SKM-1 treated with dmso at 0.1 percent for 144 hours (cell line): ENCODE data around the gene ARHGAP15.

Experiments used
- DNase-seq: peaks from one replicate; lab custom pipeline; 2025; ENCODE audit not compliant: unreplicated experiment; lab: John Stamatoyannopoulos, UW

The ARHGAP15 gene

DNA sequence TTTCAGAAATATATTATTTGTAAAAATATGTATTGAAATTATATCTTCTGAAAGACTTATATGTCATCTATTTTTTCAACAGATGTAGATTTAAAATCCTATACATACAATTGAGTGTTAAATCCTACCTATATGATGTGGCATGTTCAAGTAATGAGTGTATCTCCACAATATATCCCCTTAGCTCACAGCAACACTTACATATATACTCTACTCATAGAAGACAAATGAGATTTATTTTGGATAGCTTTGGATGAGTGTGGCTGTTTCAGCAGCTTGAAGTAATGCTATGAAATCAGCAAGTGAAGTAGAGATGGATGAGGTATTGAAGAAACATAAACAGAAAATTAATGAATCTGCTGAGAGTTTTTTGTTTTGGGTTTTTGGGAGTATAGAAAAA lies 263.1 kb downstream of the ARHGAP15 start:
- DNase-seq, result no peak

DNA sequence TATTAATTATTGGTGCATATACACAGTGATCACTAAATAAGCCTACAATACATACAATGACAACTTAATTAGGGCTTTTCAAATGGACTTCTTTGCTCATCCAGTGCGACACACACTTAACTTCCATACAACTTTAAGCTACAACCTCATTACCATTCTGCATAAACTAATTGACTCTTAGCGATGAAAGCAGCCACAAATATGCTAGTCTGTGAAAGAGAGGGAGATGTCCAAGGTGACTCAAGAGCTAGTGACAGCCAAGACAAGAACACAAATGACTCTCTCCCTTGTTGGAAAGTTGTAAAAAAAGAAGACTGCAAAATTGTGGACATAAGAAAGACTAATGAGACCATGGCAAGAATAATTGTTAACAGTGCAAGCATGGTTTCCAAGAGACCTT lies 264.8 kb downstream of the ARHGAP15 start:
- DNase-seq, result no peak

DNA sequence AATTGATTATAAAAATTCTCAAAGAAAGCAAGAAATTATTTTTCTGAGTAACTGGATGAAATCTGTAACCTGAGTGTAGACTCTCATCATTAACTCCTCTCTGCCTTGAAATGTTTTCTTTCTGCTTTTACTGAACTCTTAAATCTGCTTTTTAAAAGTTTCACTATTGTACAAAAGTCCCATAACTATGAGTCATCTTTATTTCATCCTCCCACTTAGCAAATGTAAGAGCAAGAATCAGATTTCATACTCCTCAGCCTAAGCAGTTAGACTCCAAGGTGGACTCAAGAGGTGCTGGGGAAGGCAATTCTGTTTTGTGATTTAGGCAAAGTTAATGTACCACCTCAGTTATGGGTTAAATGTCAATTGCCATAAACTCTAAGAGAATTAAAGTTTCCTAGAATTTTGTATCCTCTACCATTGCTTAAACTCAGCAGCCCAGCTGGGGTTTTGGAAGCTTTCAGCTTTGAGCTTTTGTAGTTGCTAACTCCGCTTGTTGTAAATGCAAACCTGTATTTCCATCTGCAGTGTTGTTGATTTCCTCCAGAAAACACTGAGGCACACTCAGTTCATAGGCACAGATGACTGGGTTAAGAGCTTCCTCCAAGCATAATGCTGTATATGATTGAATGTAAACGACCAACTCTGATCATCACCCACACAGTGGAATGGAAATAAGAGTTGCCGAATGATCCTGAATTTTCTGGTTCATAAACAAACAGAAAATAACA lies 268.8 kb downstream of the ARHGAP15 start:
- DNase-seq, result no peak

DNA sequence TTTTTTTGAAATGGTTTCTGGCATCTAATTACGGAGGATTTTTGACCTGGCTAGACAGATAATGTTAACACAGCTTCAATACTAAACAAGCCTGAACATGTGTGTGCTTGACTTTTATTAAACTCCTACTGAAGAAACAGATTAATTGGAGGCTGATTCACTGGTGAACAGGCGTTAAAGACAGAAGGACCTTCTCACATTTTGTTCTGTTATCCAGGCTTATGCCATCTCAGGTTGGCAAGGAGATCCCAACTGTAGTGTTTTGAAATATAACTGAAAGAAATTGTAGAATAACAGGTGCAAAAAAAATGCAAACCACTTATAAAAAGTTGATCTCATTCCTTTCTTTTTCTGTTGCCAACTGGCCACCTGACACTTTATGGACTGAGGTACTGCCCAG lies 269.6 kb downstream of the ARHGAP15 start:
- DNase-seq, result no peak

DNA sequence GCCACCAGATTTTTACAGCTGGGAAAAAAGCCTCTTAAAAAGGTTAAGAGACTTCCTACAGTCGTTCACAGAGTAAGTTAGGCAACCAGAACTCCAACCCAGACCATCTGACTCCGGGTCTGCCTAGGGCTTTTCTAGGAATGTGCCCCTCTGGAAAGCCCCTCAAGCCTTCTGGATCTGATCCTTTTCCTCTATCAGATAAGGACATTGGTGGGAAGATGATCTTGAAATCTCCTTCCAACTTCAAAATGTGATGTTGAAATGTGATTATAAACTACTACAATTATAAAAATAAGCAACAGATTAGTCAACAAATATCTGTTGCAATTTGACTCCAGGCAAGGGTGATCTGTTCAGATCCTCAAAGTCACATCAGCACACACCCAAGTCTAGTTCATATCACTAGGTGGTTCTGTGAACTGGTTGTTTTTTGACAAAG lies 270.4 kb downstream of the ARHGAP15 start:
- DNase-seq, result no peak

DNA sequence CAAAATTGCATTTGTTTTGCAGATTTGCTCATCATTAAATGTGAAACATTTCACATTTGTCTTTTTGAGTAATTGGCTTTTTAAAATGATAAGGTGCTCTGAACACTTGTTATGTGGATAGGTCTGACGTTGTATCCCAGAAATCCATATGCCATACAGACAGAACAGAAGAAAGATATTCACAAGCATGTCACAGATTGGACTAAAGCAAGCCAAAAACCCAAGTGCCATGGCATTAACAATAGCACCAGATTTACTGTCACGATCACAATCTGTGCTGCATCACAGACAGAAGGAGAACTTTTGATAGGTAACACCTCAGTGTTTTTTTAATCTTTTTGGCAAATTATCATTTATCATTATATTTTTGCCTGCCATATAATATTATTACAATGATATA lies 272.6 kb downstream of the ARHGAP15 start:
- no peak for DNase-seq

DNA sequence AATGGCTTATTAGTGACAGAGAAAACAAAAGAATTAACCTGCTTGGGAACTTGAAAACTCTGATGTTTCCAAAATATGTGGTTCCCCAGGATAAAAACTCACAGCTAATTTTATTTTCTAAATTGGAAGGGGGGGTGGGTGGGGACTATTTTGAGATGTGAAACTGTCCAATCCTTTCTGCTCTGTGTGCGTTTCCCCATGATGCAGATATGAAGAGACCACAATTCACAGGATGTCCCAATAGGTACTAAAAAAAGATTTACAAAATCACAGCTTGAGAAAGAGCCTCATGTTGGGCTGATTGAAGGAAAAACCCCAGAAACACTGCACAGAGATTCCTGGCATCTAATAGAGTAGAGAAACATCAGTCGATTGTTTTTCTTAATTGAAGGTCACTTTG lies 273.2 kb downstream of the ARHGAP15 start:
- DNase-seq, result no peak

DNA sequence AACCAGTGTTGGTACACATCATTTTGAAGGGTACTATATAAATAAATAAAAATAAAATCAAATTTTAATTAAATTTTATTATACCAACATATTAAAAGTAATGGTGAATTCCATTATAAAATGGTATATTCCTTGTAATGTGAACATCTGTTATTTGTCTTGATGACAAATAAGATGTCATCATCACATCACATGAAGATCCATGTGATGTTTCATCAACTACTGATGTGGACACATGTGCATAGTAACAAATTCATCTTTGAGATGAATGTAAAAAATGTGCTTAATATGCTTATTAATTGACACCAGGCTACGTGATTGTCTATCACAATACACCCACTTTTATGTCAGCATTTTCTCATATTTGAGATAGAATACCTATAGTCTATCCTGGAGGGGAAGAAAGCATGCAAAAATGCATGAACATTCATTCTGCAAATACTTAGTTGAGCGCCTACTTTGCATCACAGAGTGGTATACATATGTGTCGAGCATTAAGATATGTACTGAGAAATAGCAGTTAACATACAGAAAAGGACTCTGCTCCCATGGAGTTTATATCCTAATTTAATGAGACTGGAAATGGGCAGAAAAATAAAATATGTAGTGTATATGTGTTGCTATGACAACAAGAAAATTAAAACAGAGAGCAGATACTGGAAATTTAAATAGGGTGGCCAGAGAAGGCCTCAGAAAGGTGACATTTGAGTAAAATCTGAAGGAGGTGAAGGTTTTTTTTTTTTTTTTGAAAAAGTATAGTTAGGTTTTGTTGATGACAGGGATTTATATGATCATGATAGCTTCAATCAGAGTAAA lies 281.1 kb downstream of the ARHGAP15 start:
- no peak for DNase-seq

DNA sequence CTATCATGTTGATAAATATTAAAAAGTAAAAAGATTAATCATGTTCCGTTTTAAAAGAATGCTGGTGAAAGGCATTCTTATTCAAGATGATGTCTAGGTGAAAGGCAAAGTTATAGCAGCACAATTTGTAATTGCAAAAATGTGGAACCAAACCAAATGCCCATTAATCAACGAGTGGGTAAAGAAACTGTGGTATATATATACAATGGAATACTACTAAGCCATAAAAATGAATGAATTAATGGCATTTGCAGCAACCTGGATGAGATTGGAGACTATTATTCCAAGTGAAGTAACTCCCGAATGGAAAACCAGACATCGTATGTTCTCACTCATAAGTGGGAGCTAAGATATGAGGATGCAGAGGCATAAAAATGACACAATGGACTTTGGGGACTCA lies 286.4 kb downstream of the ARHGAP15 start:
- no peak for DNase-seq

DNA sequence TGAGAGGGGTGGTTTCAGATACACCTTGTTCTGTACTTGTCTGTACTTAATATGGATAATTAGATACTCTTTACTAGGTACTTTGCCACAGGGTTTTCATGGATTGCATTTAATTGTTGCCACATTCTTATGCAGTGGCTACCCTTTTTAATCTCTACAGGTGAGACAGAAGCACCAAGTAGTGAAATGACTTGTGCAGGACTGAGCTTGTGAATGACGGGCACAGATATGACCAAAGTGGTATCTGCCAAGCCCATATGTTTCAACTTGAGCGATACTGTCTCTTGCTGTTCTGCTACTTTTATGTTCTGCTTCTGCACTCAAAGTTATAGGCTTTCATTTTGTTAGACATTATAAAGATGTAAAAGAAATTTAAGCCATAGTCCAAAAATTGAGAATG lies 288.2 kb downstream of the ARHGAP15 start:
- no peak for DNase-seq

DNA sequence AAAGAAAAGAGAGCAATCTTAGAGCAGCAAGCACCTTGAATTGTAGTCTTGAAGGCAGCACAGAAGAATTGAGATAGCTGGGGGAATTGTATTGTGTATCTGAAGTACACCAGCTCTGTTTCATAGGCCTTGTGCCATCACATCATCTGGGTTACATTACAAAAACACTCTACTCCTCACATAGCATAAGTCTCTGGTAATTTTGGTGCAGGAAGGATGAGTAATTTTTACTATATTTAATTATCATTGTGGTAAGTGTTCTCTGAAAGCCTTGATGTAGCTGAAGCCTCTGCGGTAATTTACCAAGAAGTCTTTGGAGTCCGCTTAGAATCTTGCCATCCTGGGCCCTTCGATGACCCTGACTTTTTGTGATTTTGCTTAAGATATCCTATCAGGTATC lies 291.1 kb downstream of the ARHGAP15 start:
- DNase-seq, result no peak

DNA sequence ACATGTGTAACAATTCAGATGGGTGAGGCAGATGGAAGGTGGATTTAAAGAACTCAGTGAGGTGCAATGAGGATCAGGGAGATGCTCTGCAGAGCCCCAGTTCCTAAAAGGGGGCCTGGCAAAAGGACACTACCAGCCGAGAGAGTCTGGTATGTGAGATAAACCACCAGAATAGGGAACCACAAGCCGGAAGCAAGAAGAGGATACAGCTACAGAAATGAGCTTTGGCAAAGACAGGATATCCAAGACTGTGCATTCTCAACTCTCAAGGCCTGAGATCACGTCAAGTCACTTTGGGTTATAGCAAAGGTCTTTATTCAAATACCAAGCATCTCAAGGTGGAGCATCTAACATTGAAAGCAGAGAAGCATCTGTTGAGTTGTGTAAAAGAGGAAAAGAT lies 293.5 kb downstream of the ARHGAP15 start:
- DNase-seq, result peak; percentile 62

DNA sequence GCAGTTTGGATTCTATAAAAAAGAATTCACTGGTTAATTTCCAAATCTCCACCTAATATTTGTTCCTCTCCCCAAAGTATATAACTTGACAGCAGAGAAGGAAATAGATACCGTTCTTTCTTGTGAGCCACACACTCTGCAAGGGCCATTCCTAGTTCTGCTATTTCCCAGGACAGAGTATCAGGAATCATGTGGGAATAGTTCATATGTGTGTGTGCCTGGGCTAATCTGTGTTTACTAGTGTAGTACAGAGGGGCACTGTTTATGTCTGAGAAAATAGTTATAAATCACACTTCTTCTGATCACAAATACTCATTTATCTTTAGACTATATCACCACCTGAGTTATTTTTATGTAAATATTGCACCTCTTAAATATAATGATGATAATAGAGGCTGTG lies 296.7 kb downstream of the ARHGAP15 start:
- DNase-seq, result no peak

DNA sequence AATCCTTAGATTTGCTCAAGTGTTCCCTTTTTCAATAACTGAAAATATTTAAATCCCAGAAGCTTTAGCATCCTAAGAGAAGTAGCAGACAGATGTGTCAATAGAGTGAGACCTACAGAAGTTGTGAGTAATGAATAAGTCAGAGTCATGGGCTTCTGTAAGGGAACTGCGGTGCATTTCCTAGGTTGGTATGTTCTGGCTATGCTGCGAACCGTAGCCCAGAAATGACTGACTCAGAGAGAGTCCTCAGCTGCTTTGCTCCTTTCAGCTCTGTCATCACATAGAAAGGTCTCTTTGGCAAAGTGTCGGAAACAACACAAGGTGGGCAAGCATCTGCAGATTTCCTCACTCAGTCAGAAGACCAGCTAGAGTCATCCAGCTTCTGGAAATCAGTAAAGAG lies 297.1 kb downstream of the ARHGAP15 start:
- DNase-seq, result no peak

DNA sequence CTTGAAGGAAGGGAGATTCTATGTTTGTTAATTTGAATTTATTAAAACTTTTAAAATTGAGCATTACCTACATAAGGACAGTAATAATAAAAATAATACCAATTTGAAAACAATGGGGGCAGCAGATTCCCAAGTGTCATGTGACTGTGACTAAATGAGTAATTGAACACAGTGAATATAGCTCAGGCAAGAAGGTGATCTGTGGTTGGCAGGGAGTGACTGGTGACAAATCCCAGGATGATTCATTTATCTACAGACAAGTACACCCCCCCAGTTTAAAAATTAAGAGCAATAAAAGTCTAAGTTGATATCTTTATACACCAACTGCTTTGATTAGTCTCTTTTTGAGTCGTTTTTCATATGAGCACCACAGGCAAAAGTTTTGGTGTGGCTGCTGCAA lies 299.5 kb downstream of the ARHGAP15 start:
- DNase-seq, result no peak

DNA sequence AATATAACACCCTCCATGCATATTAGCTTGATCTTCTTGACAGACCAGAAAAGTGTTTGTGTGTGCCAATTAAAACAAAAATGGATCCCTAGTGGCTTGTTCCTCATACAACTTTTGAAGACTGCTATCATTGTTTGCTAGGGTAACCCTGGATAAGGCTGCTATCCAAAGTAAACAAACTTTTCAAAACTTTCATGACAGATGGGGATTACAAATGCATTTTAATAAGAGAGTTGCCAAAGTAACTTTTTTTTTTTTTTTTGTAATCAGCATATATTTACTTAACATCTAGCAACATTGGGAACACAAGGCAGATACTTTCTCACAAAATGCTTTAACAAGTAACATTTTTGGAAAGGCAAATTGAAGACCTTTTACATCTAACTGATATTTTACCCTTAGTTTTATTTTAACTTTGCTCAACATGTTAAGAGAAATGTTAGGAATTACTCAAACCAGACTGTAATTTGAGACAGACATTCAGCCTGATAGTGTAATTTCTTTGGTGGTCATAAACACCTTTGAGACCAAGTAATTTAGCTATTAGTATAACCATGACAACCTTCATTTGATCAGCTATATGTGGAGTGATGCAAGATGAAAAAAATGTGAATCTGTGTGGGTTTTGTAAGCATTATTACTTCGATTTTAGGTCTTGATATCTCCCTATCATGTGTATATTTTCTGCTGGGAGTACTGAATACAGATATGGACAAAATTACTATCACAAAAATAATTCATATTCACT lies 300.9 kb downstream of the ARHGAP15 start:
- no peak for DNase-seq

DNA sequence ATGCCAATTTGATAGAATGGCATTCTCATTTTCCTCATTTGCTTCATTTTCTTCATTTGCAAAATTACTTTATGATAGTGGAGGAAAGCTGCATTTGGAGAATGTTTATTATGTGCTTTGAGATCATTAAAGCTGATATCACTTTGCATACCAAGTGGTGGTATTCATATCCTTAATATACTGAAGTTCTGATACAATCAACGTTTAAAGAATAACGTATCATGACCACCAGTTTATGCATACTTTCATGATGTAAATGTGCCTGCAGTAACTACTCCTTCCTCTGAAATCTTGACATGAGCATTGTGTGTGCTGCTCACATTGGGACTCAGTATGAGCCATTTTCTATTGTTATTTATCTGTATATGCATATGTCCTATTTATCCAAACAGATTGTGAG lies 302.1 kb downstream of the ARHGAP15 start:
- DNase-seq, result no peak

DNA sequence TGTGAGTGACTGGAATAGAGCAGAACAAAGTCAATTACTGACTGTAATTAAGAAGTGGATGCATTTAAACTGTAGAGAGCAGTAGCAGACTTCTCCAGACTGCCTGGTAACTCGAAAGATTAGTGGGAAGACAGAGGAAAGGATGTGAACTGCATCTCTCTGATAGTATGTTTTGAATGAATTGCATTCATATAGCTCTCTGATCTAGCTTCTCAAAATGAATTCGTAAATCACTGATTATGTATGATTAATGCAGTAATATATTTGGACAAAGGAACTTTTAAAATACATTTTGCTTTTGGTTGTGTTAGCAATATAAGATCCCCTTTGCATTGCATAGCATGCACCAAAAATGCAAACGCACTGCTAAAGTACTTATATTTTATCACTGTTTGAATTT lies 304.0 kb downstream of the ARHGAP15 start:
- no peak for DNase-seq

DNA sequence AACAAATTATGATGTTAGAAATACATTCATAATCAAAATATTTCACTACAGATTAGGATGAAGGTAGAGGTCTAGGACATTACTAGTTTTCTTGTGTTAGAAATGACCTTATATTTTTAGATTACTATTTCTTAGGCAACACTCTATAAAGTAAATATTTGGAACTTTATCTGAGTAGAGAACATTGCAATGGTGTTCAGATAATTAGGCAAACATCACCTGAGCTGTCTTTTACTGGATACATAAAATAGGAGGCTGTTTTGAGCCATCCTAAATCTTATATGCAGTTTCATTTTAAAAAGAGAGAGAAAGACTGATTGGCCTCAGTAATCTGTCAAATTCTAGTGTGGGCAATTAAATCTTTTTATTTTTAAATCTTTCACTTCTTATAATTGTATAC lies 304.6 kb downstream of the ARHGAP15 start:
- no peak for DNase-seq

DNA sequence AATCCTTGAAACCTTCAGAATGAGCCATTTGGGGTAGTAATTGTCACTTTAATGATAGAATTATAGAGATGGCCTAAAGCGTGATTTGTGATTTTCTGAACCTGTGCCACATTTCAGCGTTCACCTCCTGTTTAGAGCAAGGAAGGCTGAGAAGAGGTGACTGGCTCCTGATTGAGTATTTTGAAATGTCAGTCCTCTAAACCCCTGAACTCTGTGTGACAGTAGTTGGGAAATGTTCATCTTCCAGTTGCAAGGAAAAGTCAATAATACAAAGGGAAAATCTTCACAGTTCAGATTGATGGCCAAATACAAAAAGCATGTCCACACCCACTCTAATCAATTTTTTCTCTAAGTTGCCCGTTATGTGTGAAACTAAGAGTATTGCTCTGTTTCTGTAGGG lies 305.2 kb downstream of the ARHGAP15 start:
- DNase-seq, result no peak

DNA sequence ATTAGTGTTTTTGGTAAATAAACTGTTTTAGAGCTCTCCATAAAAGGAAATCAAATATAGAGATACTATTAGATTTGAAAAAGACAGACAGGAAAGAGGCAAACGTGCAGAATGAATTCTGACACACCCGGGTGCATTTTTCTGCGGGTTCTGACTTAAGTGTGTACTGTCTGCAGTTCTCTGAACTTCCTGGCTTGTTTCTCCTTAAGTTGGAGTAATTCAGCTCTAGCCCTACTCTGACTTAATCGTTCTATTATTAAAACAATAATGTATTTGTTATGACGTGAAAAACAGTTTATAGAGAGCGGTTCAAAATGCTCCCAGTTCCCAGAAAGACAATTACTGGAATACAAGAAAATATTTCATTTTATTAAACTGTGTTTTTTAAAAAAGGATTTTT lies 305.9 kb downstream of the ARHGAP15 start:
- no peak for DNase-seq

DNA sequence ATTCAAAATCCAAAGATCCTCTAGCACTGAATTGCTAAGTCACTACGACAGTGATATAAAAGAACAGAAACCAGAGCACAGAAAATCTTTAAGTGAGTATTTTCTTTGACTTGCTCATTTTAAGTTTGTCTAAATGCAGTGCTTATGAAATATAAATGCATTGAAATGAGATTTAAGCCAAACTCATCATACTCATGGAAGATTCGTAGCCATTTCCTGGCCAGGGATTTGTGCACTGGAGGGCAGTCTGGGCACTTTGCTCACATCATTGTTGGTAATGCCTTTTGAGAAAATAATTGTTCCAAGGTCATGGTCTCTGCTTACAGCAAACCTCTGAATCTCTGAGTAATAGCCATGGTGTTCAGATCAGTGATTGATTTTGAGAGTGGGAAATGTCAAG lies 307.7 kb downstream of the ARHGAP15 start:
- DNase-seq, result no peak
